GM19463 (cell line): ENCODE results near the gene SLC35F2.
A peak's percentile ranks its signal among the peaks of the same experiment; 100 is the strongest.

ENCODE experiments used
- ATAC-seq: cut with Tn5 transposase; IDR thresholded peaks from one replicate; pipeline ENCODE4 v1.9.1; 2021; ENCODE audit warnings: mild to moderate bottlenecking, moderate library complexity; ENCODE audit not compliant: unreplicated experiment

The SLC35F2 gene

DNA sequence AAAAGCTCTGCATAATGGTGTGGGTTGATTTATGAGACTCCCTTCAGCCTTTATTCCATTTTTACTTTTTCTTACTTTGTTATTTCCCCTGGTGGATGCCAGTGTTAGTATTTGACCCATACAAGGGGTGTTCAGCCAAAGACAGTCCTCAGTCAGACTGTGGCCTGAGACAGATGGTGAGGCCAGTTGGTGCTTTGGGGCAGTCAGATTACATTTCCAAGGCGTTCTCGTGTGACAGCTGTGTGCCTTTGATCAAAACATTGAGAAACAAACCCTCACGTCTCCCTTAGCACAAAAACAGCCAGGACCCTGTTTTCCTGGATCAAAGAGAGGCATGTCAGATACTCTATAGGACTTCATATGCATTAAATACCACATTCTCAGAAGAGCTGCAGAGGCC, 115.4 kb downstream of the SLC35F2 start:
- ATAC-seq = no peak

DNA sequence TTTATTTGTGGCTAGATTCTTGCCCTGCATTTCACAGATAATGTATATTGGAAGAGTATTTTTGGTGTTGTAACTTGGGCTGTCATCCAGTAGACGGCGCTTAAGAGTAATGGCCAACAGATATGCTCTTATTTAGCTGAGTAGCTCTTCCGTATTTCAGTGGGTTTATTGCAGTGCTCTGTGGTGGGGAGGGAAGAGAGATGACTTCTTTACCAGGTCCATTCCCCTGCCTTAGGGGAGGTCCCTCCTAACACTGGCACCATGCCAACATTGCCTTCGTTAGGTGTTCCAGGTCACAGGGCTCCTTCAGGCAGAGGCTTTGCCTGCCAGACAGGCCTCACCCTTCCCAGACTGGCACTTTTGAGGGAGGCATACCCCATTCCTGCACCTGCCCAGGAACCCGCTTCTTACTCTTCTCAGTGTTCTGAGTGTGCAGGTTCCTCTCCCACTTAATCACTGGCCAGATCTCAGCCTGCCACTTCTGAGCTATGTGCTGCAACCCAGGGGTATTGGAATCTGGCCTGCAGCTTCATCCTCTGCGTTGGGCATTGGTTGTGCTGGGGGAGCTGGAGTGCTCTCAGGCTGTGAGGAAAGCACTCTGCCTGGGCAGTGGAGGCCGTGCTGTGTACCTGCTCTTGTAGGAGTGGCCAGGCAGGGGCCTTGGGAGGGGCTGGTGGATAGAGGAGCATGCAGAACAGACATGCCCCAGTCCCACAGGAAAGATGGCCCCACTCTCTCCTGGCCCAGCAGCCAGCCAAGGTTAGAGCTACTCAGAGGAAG, 117.4 kb downstream of the SLC35F2 start:
- ATAC-seq = peak; percentile 87
